Mesendoderm (in vitro differentiated cells): ENCODE data around the gene CASD1.

Experiments used
- DNase-seq: peaks from one replicate; pipeline ENCODE4 v3.0.0; 2013
- H2AK5ac ChIP-seq: 2 replicates; pipeline ENCODE4 v1.6.1; 2013; ENCODE audit warnings: low read length, inconsistent platforms
- H2BK120ac ChIP-seq: 2 replicates; pipeline ENCODE4 v1.6.1; 2013; ENCODE audit warnings: low read depth, mild to moderate bottlenecking, low read length, moderate library complexity, mixed read lengths
- H2BK15ac ChIP-seq: replicated peaks from 2 replicates; pipeline ENCODE4 v1.6.1; 2013; ENCODE audit warnings: low read depth, mild to moderate bottlenecking, moderate library complexity
- H2BK5ac ChIP-seq: 2 replicates; pipeline ENCODE4 v1.6.1; 2013; ENCODE audit warnings: low read length, inconsistent platforms
- H3K18ac ChIP-seq: 2 replicates; pipeline ENCODE4 v1.6.1; 2013; ENCODE audit warnings: mild to moderate bottlenecking, low read length, mixed read lengths
- H3K23ac ChIP-seq: one replicate; pipeline ENCODE4 v1.6.1; 2013; ENCODE audit warnings: low read length
- H3K27ac ChIP-seq: 2 replicates; pipeline ENCODE4 v1.5.1; 2013; ENCODE audit warnings: low read depth, mild to moderate bottlenecking, inconsistent platforms, low read length, moderate library complexity
- H3K27me3 ChIP-seq: 2 replicates; pipeline ENCODE4 v1.6.1; 2013; ENCODE audit warnings: low read length, control low read depth, mild to moderate bottlenecking, inconsistent platforms; ENCODE audit not compliant: insufficient read depth, poor library complexity
- H3K36me3 ChIP-seq: 2 replicates; pipeline ENCODE4 v1.6.1; 2013; ENCODE audit warnings: low read length, inconsistent platforms; ENCODE audit not compliant: control insufficient read depth, insufficient read depth
- H3K4ac ChIP-seq: one replicate; pipeline ENCODE4 v1.6.1; 2013; ENCODE audit warnings: low read depth, mild to moderate bottlenecking, low read length, moderate library complexity
- H3K4me1 ChIP-seq: 2 replicates; pipeline ENCODE4 v1.6.1; 2013; ENCODE audit warnings: low read depth, low read length, inconsistent platforms; ENCODE audit not compliant: control insufficient read depth
- H3K4me2 ChIP-seq: 2 replicates; pipeline ENCODE4 v1.6.1; 2013; ENCODE audit warnings: low read length
- H3K4me3 ChIP-seq: 2 replicates; pipeline ENCODE4 v1.5.1; 2013; ENCODE audit warnings: mild to moderate bottlenecking, low read length
- H3K56ac ChIP-seq: one replicate; pipeline ENCODE4 v1.6.1; 2013; ENCODE audit warnings: low read length
- H3K79me1 ChIP-seq: 2 replicates; pipeline ENCODE4 v1.6.1; 2013; ENCODE audit warnings: low read length, inconsistent platforms
- H3K79me2 ChIP-seq: 2 replicates; pipeline ENCODE4 v1.6.1; 2013; ENCODE audit warnings: mild to moderate bottlenecking, low read length; ENCODE audit not compliant: control insufficient read depth, insufficient read depth
- H3K9ac ChIP-seq: 2 replicates; pipeline ENCODE4 v1.6.1; 2013; ENCODE audit warnings: low read length, inconsistent platforms
- H4K5ac ChIP-seq: one replicate; pipeline ENCODE4 v1.6.1; 2013; ENCODE audit warnings: low read length
- H4K8ac ChIP-seq: one replicate; pipeline ENCODE4 v1.6.1; 2013; ENCODE audit warnings: low read depth, mild to moderate bottlenecking, control low read depth, low read length, moderate library complexity
- WGBS: extraction: QIAGEN DNeasy Blood & Tissue Kit; methylation state at CpG from one replicate; pipeline ENCODE4 v1.1.7; 2013; ENCODE audit warnings: low lambda C conversion rate, missing lambda C conversion rate; ENCODE audit not compliant: insufficient coverage; ENCODE audit errors: extremely low coverage; 5-methylcytosine and 5-hydroxymethylcytosine counted together

Gene CASD1

DNA sequence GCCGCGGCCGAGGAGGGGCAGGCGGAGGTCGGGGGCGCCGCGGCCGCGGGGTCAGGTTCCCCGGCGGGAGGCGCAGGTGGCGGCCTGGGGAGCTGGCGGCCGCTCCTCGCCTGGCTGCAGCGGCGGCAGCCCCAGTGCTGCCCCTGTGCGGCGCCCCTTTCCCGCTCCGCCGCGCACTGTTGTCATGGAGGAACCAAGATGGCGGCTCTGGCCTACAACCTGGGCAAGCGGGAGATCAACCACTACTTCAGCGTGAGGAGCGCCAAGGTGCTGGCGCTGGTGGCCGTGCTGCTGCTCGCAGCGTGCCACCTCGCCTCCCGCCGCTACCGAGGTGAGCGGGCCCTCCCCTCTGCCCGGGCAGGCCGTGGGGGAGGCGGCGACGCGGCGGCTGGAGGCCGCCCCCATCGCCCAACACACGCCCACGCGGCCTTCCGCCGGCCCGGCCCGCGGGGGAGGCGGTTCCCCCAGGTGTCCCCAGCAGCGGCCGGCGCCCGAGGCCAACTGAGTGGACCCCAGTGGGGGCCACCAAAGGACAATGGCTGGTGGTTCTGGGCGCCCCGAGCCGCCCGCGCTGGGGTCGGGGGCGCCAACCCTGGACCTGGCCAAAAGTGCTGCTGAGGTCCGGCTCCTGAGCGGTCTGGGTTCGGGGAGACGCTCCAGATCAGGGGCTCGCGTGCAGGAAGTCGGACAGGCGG, 425 bp downstream of the CASD1 start:
- WGBS: no CpG with 5 or more reads among the region's 75 CpGs
- H2BK120ac ChIP-seq: peak overlapping the region; percentile 52
- no peaks in the 10 kb centered on the region for H3K36me3 ChIP-seq
- peak overlapping the region; percentile 100 for H3K56ac ChIP-seq
- no peak overlapping the region for H2BK15ac ChIP-seq
- peak overlapping the region; percentile 86 for H3K4ac ChIP-seq
- no peak overlapping the region for H2AK5ac ChIP-seq
- peaks cover 7% of the 10 kb centered on the region for H3K4me1 ChIP-seq
- H3K79me1 ChIP-seq: no peaks in the 10 kb centered on the region
- peak overlapping the region; percentile 60 for H4K8ac ChIP-seq
- H3K27me3 ChIP-seq: no peaks in the 10 kb centered on the region
- H3K4me2 ChIP-seq: peak overlapping the region; percentile 92
- H4K5ac ChIP-seq: no peak overlapping the region
- H3K4me3 ChIP-seq: peak overlapping the region; percentile 85
- DNase-seq: peak; percentile 86
- H2BK5ac ChIP-seq: peak overlapping the region; percentile 88
- peak overlapping the region; percentile 86 for H3K18ac ChIP-seq
- peak overlapping the region; percentile 99 for H3K23ac ChIP-seq
- H3K79me2 ChIP-seq: peaks cover 26% of the 10 kb centered on the region
- H3K9ac ChIP-seq: peak overlapping the region; percentile 97
- H3K27ac ChIP-seq: peak overlapping the region; percentile 94

GRCh38 chr7:94510582-94511496, 1.2 kb downstream of the CASD1 start:
- Histone ChIP-seq H3K79me1 (no peaks in the 10 kb centered on the region), H4K5ac (no peak overlapping the region), H3K18ac (peak overlapping the region; percentile 86), H2BK5ac (peak overlapping the region; percentile 80), H3K4me2 (peak overlapping the region; percentile 92), H3K4me3 (peak overlapping the region; percentile 85), H3K23ac (peak overlapping the region; percentile 53), H3K36me3 (no peaks in the 10 kb centered on the region), H2AK5ac (no peak overlapping the region), H3K4ac (peak overlapping the region; percentile 86), H3K27ac (peak overlapping the region; percentile 94), H3K9ac (peak overlapping the region; percentile 97), H3K79me2 (peaks cover 27% of the 10 kb centered on the region), H3K4me1 (peaks cover 7% of the 10 kb centered on the region), H2BK15ac (no peak overlapping the region), H3K56ac (peak overlapping the region; percentile 100), H2BK120ac (peak overlapping the region; percentile 52), H4K8ac (no peak overlapping the region), H3K27me3 (no peaks in the 10 kb centered on the region)
- DNase-seq: peak; percentile 69
- no CpG with 5 or more reads among the region's 16 CpGs for WGBS

GRCh38 chr7:94511718-94512117, 2.1 kb downstream of the CASD1 start:
- Histone ChIP-seq H4K5ac (no peak overlapping the region), H3K18ac (peak overlapping the region; percentile 60), H2BK5ac (no peak overlapping the region), H3K9ac (peak overlapping the region; percentile 57), H3K4me1 (peaks cover 7% of the 10 kb centered on the region), H3K79me2 (peaks cover 27% of the 10 kb centered on the region), H3K27me3 (no peaks in the 10 kb centered on the region), H3K4ac (peak overlapping the region; percentile 66), H3K36me3 (no peaks in the 10 kb centered on the region), H3K79me1 (no peaks in the 10 kb centered on the region), H4K8ac (no peak overlapping the region), H3K4me3 (no peak overlapping the region), H2BK120ac (peak overlapping the region; percentile 32), H3K27ac (no peak overlapping the region), H3K56ac (peak overlapping the region; percentile 62), H3K4me2 (peak overlapping the region; percentile 18), H2BK15ac (no peak overlapping the region), H2AK5ac (no peak overlapping the region), H3K23ac (no peak overlapping the region)
- DNase-seq: no peak

GRCh38 chr7:94512735-94513564, 3.3 kb downstream of the CASD1 start:
- H3K36me3 ChIP-seq: no peaks in the 10 kb centered on the region
- H3K4me1 ChIP-seq: peaks cover 10% of the 10 kb centered on the region
- H3K79me1 ChIP-seq: no peaks in the 10 kb centered on the region
- H2BK15ac ChIP-seq: no peak overlapping the region
- H2AK5ac ChIP-seq: peak overlapping the region; percentile 4
- no peaks in the 10 kb centered on the region for H3K27me3 ChIP-seq
- peak overlapping the region; percentile 51 for H3K9ac ChIP-seq
- H3K4me3 ChIP-seq: no peak overlapping the region
- H4K8ac ChIP-seq: no peak overlapping the region
- peak overlapping the region; percentile 75 for H3K18ac ChIP-seq
- peak overlapping the region; percentile 28 for H3K4me2 ChIP-seq
- no CpG with 5 or more reads among the region's 11 CpGs for WGBS
- peaks cover 27% of the 10 kb centered on the region for H3K79me2 ChIP-seq
- H4K5ac ChIP-seq: no peak overlapping the region
- H3K27ac ChIP-seq: no peak overlapping the region
- no peak overlapping the region for H3K4ac ChIP-seq
- no peak overlapping the region for H3K23ac ChIP-seq
- no peak for DNase-seq
- H3K56ac ChIP-seq: peak overlapping the region; percentile 77
- H2BK5ac ChIP-seq: peak overlapping the region; percentile 36
- H2BK120ac ChIP-seq: peak overlapping the region; percentile 73

DNA sequence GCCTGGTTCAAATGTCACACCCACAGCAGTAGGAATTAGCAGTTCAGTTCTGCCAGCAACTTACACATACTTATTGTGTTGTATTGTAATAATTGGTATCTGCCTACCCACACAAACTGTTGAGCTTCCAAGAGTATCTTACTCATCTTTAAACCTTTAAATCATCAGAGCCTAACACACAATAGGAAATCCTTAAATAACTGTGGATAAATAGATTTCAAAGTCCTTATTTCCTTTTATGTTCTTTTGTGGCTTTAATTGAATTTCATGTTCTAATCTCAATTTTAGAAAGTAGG, 3.9 kb downstream of the CASD1 start:
- Histone ChIP-seq H3K56ac (peak overlapping the region; percentile 40), H3K18ac (peak overlapping the region; percentile 75), H2BK5ac (peak overlapping the region; percentile 36), H4K5ac (no peak overlapping the region), H3K79me1 (no peaks in the 10 kb centered on the region), H2AK5ac (peak overlapping the region; percentile 4), H2BK15ac (no peak overlapping the region), H3K27ac (no peak overlapping the region), H3K36me3 (no peaks in the 10 kb centered on the region), H3K4ac (no peak overlapping the region), H3K27me3 (no peaks in the 10 kb centered on the region), H3K4me3 (no peak overlapping the region), H3K4me2 (peak overlapping the region; percentile 28), H2BK120ac (peak overlapping the region; percentile 73), H3K9ac (peak overlapping the region; percentile 48), H3K4me1 (peaks cover 10% of the 10 kb centered on the region), H3K23ac (no peak overlapping the region), H3K79me2 (peaks cover 27% of the 10 kb centered on the region), H4K8ac (no peak overlapping the region)
- no peak for DNase-seq
